ENCODE measurements around the gene IFI27L1.

- TF ChIP-seq, protein P1, sequence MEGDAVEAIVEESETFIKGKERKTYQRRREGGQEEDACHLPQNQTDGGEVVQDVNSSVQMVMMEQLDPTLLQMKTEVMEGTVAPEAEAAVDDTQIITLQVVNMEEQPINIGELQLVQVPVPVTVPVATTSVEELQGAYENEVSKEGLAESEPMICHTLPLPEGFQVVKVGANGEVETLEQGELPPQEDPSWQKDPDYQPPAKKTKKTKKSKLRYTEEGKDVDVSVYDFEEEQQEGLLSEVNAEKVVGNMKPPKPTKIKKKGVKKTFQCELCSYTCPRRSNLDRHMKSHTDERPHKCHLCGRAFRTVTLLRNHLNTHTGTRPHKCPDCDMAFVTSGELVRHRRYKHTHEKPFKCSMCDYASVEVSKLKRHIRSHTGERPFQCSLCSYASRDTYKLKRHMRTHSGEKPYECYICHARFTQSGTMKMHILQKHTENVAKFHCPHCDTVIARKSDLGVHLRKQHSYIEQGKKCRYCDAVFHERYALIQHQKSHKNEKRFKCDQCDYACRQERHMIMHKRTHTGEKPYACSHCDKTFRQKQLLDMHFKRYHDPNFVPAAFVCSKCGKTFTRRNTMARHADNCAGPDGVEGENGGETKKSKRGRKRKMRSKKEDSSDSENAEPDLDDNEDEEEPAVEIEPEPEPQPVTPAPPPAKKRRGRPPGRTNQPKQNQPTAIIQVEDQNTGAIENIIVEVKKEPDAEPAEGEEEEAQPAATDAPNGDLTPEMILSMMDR (IDR thresholded peaks at IDR 0.05): no peak
- TF ChIP-seq POLR2A (IDR thresholded peaks at IDR 0.05) (no peak), POLR2AphosphoS5 (IDR thresholded peaks at IDR 0.05; ENCODE audit: insufficient read depth in 1 of 2, low read depth in 1 of 2) (no peak)
Observed at GRCh38 chr14:94031883-94032279, 49.2 kb upstream of the IFI27L1 start.

Measured in vagina (tissue), 2 donors.